Measurements from ENCODE around the gene BPIFB2. TPM values are rescaled to one million over a fixed set of nuclear protein-coding genes. Genes with fewer than 3 reads are reported as not detected.

BPIFB2 gene
- total RNA-seq, 1 experiment from 2014 or later: not detected

- POLR2A ChIA-PET: no interaction called here
- H3K4me3 ChIP-seq (ENCODE audit: low read depth in 2 of 2, low read length in 2 of 2): no peak overlapping the region
- CTCF ChIA-PET: no interaction called here
- H3K27me3 ChIP-seq (ENCODE audit: control insufficient read depth, insufficient read depth, low read length): no peaks in the 10 kb centered on the region
- no peaks in the 10 kb centered on the region for H3K36me3 ChIP-seq (ENCODE audit: control insufficient read depth, insufficient read depth, low read length)
- no peak for TF ChIP-seq CTCF (IDR thresholded peaks at IDR 0.05)
- no peak for TF ChIP-seq REST (IDR thresholded peaks at IDR 0.05; ENCODE audit: insufficient read depth in 1 of 2, low read depth in 2 of 2, low read length in 1 of 2)
- TF ChIP-seq POLR2AphosphoS5 (IDR thresholded peaks at IDR 0.05; ENCODE audit: low read depth, low read length): no peak
- TF ChIP-seq SIN3A (IDR thresholded peaks at IDR 0.05; ENCODE audit: borderline replicate concordance, insufficient read depth, low read depth, low read length): no peak
- no peak for TF ChIP-seq TCF7L2 (IDR thresholded peaks at IDR 0.05; ENCODE audit: low read depth, low read length)
- intact Hi-C loops (cut with micrococcal nuclease; ENCODE audit: unreplicated experiment): no loop called here
- DNase-seq (ENCODE audit: low read depth, low spot score) (no peak), ATAC-seq (no peak)
- no peak overlapping the region for H3K27ac ChIP-seq (ENCODE audit: low read length)
- no peaks in the 10 kb centered on the region for H3K9me3 ChIP-seq (ENCODE audit: control insufficient read depth, insufficient read depth, low read depth, low read length)
- BruUV-seq (replicated peaks): no TSS peak
- in situ Hi-C loops (cut with HindIII; ENCODE audit: low pct_unique_long_range_greater_than_20kb, low sequenced_read_pairs): no loop called here
- H3K4me1 ChIP-seq (ENCODE audit: control insufficient read depth, insufficient read depth, low read length): no peaks in the 10 kb centered on the region
Measured at GRCh38 chr20:32984631-32985354, 22.7 kb upstream of the BPIFB2 start.

GRCh38 chr20:32985596-32985995 is 21.9 kb upstream of the BPIFB2 start:
- BruUV-seq (replicated peaks): no TSS peak
- POLR2A ChIA-PET: no interaction called here

More at GRCh38 chr20:32985596-32985995, 21.9 kb upstream of the BPIFB2 start:
- no peaks in the 10 kb centered on the region for H3K9me3 ChIP-seq (ENCODE audit: control insufficient read depth, insufficient read depth, low read depth, low read length)
- no peak overlapping the region for H3K4me3 ChIP-seq (ENCODE audit: low read depth in 2 of 2, low read length in 2 of 2)
- intact Hi-C loops (cut with micrococcal nuclease; ENCODE audit: unreplicated experiment): no loop called here
- in situ Hi-C loops (cut with HindIII; ENCODE audit: low pct_unique_long_range_greater_than_20kb, low sequenced_read_pairs): no loop called here
- TF ChIP-seq POLR2AphosphoS5 (IDR thresholded peaks at IDR 0.05; ENCODE audit: low read depth, low read length) (no peak), CTCF (IDR thresholded peaks at IDR 0.05) (no peak), SIN3A (IDR thresholded peaks at IDR 0.05; ENCODE audit: borderline replicate concordance, insufficient read depth, low read depth, low read length) (no peak), TCF7L2 (IDR thresholded peaks at IDR 0.05; ENCODE audit: low read depth, low read length) (no peak), REST (IDR thresholded peaks at IDR 0.05; ENCODE audit: insufficient read depth in 1 of 2, low read depth in 2 of 2, low read length in 1 of 2) (no peak)
- no peaks in the 10 kb centered on the region for H3K4me1 ChIP-seq (ENCODE audit: control insufficient read depth, insufficient read depth, low read length)
- ATAC-seq (no peak), DNase-seq (ENCODE audit: low read depth, low spot score) (no peak)
- no peaks in the 10 kb centered on the region for H3K36me3 ChIP-seq (ENCODE audit: control insufficient read depth, insufficient read depth, low read length)
- no peaks in the 10 kb centered on the region for H3K27me3 ChIP-seq (ENCODE audit: control insufficient read depth, insufficient read depth, low read length)
- H3K27ac ChIP-seq (ENCODE audit: low read length): no peak overlapping the region
- CTCF ChIA-PET: interaction anchor here (0.5 kb wide), 1 partner anchor 67 kb away, joined by 4 read pairs; no protein-coding TSS in a partner anchor

Data from Panc1 (cell line).